PFSK-1 (cell line): Measurements from ENCODE around the gene ZBTB48.

Experiments
- POLR2AphosphoS5 ChIP-seq: IDR thresholded peaks from 2 replicates; pipeline ENCODE4 v1.6.1; 2012; ENCODE audit warnings: low read depth, mild to moderate bottlenecking, control low read depth, low read length, moderate library complexity
- TF ChIP-seq, protein P1 (sequence below), 2 experiments: IDR thresholded peaks; 2 replicates each; pipeline versions ENCODE4 v1.6.1 to v1.8.0; 2011 to 2012; ENCODE audit warnings: low read depth in 2 of 2, low read length in 2 of 2, control low read depth in 1 of 2, inconsistent platforms in 1 of 2, mild to moderate bottlenecking in 1 of 2, moderate library complexity in 1 of 2; ENCODE audit not compliant: insufficient read depth in 1 of 2

DNA sequence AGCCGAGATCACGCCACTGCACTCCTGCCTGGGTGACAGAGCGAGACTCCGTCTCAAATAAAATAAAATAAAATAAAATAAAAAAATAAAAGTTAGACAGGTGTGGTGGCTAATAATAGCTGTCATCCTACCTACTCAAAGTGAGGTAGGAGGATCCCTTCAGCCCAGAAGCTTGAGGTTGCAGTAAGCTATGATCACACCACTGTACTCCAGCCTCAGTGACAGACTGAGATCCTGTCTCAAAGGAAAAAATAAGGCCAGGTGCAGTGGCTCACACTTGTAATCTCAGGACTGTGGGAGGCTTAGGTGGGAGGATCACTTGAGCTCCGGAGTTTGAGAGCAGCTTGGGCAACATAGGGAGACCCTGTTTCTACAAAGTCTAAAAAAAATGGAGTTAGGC lies 43.5 kb upstream of the ZBTB48 start:
- no peak for TF ChIP-seq POLR2AphosphoS5
- TF ChIP-seq, protein P1, sequence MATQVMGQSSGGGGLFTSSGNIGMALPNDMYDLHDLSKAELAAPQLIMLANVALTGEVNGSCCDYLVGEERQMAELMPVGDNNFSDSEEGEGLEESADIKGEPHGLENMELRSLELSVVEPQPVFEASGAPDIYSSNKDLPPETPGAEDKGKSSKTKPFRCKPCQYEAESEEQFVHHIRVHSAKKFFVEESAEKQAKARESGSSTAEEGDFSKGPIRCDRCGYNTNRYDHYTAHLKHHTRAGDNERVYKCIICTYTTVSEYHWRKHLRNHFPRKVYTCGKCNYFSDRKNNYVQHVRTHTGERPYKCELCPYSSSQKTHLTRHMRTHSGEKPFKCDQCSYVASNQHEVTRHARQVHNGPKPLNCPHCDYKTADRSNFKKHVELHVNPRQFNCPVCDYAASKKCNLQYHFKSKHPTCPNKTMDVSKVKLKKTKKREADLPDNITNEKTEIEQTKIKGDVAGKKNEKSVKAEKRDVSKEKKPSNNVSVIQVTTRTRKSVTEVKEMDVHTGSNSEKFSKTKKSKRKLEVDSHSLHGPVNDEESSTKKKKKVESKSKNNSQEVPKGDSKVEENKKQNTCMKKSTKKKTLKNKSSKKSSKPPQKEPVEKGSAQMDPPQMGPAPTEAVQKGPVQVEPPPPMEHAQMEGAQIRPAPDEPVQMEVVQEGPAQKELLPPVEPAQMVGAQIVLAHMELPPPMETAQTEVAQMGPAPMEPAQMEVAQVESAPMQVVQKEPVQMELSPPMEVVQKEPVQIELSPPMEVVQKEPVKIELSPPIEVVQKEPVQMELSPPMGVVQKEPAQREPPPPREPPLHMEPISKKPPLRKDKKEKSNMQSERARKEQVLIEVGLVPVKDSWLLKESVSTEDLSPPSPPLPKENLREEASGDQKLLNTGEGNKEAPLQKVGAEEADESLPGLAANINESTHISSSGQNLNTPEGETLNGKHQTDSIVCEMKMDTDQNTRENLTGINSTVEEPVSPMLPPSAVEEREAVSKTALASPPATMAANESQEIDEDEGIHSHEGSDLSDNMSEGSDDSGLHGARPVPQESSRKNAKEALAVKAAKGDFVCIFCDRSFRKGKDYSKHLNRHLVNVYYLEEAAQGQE (IDR thresholded peaks at IDR 0.05; ENCODE audit: insufficient read depth in 1 of 2, low read depth in 2 of 2, low read length in 2 of 2), result no peak
